SK-N-SH treated with all-trans-retinoic acid at 6 μM for 48 hours (cell line): ENCODE data around the gene ASF1A.

Experiments
- GLIS3 ChIP-seq: fragments of 250-450 bp; sonication (Bioruptor Pico); IDR thresholded peaks from 2 replicates; pipeline ENCODE4 v1.5.0; 2020; ENCODE audit warnings: mild to moderate bottlenecking, moderate library complexity
- ISL1 ChIP-seq: fragments of 250-450 bp; sonication (Bioruptor Pico); IDR thresholded peaks from 2 replicates; pipeline ENCODE4 v2.1.2; 2022; ENCODE audit warnings: mild to moderate bottlenecking, moderate library complexity
- TOX ChIP-seq: fragments of 250-450 bp; sonication (Bioruptor Pico); IDR thresholded peaks from 2 replicates; pipeline ENCODE4 v1.8.0; 2021; ENCODE audit warnings: mild to moderate bottlenecking, moderate library complexity, borderline replicate concordance
- ZNF8 ChIP-seq: fragments of 450-650 bp; formaldehyde crosslinking; IDR thresholded peaks from 2 replicates; pipeline ENCODE4 v1.5.0; 2020; ENCODE audit warnings: mild to moderate bottlenecking, moderate library complexity
- TF ChIP-seq, protein P1 (sequence below): fragments of 250-450 bp; sonication (Bioruptor Pico); IDR thresholded peaks from 2 replicates; pipeline ENCODE4 v1.5.0; 2020; ENCODE audit warnings: mild to moderate bottlenecking, moderate library complexity

DNA sequence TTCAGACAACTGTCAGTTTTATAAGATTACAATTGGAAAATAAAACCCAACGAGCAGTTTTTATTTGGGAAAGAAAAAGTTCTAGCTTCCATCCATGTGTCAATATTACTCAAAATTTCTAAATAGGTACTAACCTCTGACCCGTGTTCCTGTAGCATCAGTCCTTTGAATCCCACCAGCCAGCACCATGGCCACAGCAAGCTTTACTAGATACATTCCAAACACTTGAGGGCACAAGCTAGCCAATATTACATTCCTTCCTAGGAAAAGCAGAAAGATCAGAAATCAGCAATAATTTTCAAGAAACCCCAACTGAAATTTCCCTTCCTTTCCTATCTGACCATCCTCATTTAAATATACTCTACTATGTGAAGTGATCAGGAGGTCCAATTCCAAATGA is 19.2 kb downstream of the ASF1A start:
- TF ChIP-seq TOX (CRISPR knock-in tag): no peak
- TF ChIP-seq ZNF8 (CRISPR knock-in tag): no peak
- no peak for TF ChIP-seq ISL1
- TF ChIP-seq, protein P1, sequence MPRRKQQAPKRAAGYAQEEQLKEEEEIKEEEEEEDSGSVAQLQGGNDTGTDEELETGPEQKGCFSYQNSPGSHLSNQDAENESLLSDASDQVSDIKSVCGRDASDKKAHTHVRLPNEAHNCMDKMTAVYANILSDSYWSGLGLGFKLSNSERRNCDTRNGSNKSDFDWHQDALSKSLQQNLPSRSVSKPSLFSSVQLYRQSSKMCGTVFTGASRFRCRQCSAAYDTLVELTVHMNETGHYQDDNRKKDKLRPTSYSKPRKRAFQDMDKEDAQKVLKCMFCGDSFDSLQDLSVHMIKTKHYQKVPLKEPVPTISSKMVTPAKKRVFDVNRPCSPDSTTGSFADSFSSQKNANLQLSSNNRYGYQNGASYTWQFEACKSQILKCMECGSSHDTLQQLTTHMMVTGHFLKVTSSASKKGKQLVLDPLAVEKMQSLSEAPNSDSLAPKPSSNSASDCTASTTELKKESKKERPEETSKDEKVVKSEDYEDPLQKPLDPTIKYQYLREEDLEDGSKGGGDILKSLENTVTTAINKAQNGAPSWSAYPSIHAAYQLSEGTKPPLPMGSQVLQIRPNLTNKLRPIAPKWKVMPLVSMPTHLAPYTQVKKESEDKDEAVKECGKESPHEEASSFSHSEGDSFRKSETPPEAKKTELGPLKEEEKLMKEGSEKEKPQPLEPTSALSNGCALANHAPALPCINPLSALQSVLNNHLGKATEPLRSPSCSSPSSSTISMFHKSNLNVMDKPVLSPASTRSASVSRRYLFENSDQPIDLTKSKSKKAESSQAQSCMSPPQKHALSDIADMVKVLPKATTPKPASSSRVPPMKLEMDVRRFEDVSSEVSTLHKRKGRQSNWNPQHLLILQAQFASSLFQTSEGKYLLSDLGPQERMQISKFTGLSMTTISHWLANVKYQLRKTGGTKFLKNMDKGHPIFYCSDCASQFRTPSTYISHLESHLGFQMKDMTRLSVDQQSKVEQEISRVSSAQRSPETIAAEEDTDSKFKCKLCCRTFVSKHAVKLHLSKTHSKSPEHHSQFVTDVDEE: no peak
- no peak for TF ChIP-seq GLIS3 (CRISPR knock-in tag)
